ENCODE measurements around the gene ACOX3.

Gene ACOX3

DNA sequence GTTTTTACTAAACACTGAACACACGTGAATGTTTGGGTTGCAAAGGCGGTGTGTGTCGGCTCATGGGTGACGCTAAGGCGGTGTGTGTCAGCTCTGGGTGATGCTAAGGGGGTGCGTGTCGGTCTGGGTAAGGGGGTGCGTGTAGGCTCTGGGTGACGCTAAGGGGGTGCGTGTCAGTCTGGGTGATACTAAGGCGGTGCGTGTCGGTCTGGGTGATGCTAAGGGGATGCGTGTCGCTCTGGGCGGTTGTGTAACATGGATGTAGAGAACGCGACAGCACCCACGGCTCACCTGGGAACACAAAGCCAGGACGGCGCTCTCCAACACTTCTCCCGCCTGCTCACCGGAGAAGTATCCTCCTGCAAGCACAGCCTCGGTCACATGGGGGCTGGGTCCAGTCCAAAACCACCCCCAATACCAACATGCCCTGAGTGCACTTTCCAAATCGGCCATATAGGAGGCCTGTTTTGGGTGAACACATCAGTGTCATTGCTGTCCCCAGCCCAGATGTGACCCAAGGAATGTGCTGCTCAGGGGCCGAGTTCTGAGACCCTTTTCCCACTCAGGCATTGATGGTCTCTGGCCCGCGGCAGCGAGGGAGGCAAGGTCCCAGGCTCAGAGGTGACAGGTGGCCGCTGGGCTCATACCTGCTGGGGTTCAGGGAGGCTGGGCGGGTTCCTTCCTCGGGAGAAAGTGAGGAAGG is 67.1 kb downstream of the ACOX3 start:
- FAIRE-seq, result no peak
- no peak for DNase-seq (ENCODE audit: insufficient read length, low spot score)
- TF ChIP-seq POU2F2 (IDR thresholded peaks at IDR 0.05; ENCODE audit: low read depth, low read length), result no peak
- TF ChIP-seq POLR2A (IDR thresholded peaks at IDR 0.05; ENCODE audit: low read depth, low read length), result no peak
- TF ChIP-seq TAF1 (IDR thresholded peaks at IDR 0.05; ENCODE audit: low read depth, low read length), result no peak
- no peak for TF ChIP-seq SPI1 (IDR thresholded peaks at IDR 0.05; ENCODE audit: low read depth, low read length)

DNA sequence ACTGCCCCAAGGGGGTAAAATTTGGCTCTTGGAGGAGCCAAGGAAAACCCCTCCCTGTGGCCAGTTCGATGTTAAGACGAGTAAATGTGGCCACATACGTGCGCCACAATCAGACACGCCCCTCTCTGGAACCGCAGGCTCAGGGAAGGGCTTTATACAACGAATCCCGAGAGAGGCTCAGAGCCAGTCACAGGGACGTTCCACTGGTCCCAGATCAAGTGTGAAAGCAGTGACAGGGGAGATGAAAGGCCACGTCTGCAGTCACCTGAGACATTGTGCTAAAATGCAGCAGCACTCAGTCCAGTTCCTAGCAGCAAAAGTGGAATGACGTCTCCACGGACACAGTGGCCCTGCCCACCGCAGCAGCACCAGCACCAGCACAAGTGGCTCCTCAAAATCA is 68.0 kb downstream of the ACOX3 start:
- no peak for DNase-seq (ENCODE audit: insufficient read length, low spot score)
- no peak for FAIRE-seq
- TF ChIP-seq SPI1 (IDR thresholded peaks at IDR 0.05; ENCODE audit: low read depth, low read length), result no peak
- no peak for TF ChIP-seq POLR2A (IDR thresholded peaks at IDR 0.05; ENCODE audit: low read depth, low read length)
- no peak for TF ChIP-seq POLR2AphosphoS5 (IDR thresholded peaks at IDR 0.05; ENCODE audit: low read depth, low read length)
- no peak for TF ChIP-seq POU2F2 (IDR thresholded peaks at IDR 0.05; ENCODE audit: low read depth, low read length)
- TF ChIP-seq TAF1 (IDR thresholded peaks at IDR 0.05; ENCODE audit: low read depth, low read length), result no peak
- TF ChIP-seq PAX5 (IDR thresholded peaks at IDR 0.05; ENCODE audit: insufficient read depth, low read length, severe bottlenecking), result no peak

DNA sequence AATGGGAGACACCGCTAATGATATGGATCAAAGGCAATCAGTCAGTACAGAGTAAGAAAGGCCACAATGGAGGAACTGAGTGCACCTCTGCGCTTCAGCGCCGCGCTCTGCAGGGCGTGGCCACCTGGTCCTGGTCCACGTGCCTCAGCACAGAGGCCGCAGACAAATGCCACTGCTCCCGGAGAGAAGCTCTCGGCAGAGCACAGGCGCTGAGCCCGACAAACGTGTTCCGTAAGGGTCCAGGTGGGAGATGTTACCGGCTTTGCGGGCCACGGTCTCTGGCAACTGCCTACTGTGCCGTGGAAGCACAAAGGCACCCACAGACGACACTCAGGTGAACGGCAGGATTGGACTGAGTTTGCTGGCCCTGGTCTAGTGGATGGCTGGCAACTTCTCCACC is 68.9 kb downstream of the ACOX3 start:
- DNase-seq (ENCODE audit: insufficient read length, low spot score) (no peak), FAIRE-seq (no peak)
- no peak for TF ChIP-seq SPI1 (IDR thresholded peaks at IDR 0.05; ENCODE audit: low read depth, low read length)
- no peak for TF ChIP-seq TAF1 (IDR thresholded peaks at IDR 0.05; ENCODE audit: low read depth, low read length)
- TF ChIP-seq PAX5 (IDR thresholded peaks at IDR 0.05; ENCODE audit: insufficient read depth, low read length, severe bottlenecking), result no peak
- no peak for TF ChIP-seq POLR2AphosphoS5 (IDR thresholded peaks at IDR 0.05; ENCODE audit: low read depth, low read length)
- no peak for TF ChIP-seq POU2F2 (IDR thresholded peaks at IDR 0.05; ENCODE audit: low read depth, low read length)
- no peak for TF ChIP-seq POLR2A (IDR thresholded peaks at IDR 0.05; ENCODE audit: low read depth, low read length)

DNA sequence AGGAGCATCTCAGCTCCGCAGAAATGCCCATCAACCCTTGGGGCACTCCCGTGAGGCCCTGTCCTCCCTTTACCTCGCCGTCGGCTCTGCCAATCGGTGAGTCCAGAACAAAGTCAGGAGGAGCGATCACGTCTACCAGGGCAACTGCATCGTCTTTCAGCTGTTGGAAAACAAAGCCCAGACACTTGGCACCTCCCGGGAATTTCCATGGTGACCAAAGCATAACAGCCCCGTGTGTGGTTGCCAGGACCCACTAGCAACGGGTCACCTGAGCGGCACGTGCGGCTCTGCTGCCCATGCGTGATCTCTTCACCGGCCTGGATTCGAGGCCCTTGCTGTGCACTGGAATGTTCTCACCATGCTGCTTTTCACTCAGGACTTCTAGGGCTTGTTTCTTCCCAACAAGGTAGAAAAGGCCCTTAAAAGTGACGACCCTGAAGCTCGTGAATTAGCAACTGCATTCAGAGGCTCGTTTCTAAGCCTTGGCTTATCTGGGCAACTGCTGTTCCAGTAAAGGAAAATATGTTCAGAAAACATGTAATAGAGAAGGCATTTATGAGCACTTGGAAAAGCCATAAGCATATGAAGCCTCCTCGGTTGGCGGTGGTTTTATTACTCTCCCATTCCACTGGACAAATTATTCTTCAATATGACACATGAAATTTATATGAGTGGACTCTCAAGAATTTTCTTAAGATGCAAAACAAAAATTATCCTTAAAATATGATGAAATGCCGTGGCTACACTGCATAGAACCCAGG is 69.5 kb downstream of the ACOX3 start:
- TF ChIP-seq POLR2A (IDR thresholded peaks at IDR 0.05; ENCODE audit: low read depth, low read length) (no peak), POU2F2 (IDR thresholded peaks at IDR 0.05; ENCODE audit: low read depth, low read length) (no peak), TAF1 (IDR thresholded peaks at IDR 0.05; ENCODE audit: low read depth, low read length) (no peak), SPI1 (IDR thresholded peaks at IDR 0.05; ENCODE audit: low read depth, low read length) (no peak), PAX5 (IDR thresholded peaks at IDR 0.05; ENCODE audit: insufficient read depth, low read length, severe bottlenecking) (no peak), POLR2AphosphoS5 (IDR thresholded peaks at IDR 0.05; ENCODE audit: low read depth, low read length) (no peak)
- DNase-seq (ENCODE audit: insufficient read length, low spot score) (no peak), FAIRE-seq (no peak)

DNA sequence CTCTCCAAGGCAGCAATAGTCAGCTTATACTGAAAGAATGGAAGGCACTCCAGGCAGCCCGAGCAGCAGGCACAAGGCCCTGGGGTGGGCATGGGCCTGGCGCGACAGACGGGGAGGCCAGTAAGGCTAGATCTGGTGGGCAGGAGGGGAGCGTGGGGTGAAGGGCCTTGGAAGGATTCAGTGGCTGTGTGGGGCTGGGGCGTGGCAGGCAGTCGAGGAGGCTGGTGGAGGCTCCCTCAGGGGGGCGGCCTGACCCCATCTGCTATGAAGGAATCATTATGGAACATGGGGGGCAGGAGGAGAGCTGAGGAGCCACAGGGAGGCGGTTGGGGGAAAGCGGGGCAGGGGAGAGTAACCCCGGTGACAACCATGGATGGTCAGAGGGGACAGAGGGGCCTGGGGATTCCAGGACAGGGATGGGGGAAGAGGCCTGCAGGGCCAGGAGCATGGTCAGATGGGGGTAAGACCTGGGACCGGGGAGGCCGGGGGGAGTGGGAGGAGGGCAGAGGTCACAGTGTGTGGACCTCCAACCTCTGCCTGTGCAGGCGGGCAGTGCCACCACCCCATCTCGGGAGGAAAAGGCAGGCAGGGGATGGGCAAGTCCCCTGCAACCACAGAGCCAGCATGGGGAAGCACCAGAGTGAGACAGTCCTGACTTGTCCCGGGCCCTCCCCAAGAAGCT is 70.3 kb downstream of the ACOX3 start:
- FAIRE-seq (no peak), DNase-seq (ENCODE audit: insufficient read length, low spot score) (no peak)
- TF ChIP-seq POLR2A (IDR thresholded peaks at IDR 0.05; ENCODE audit: low read depth, low read length) (no peak), POU2F2 (IDR thresholded peaks at IDR 0.05; ENCODE audit: low read depth, low read length) (no peak), TAF1 (IDR thresholded peaks at IDR 0.05; ENCODE audit: low read depth, low read length) (no peak), PAX5 (IDR thresholded peaks at IDR 0.05; ENCODE audit: insufficient read depth, low read length, severe bottlenecking) (no peak), SPI1 (IDR thresholded peaks at IDR 0.05; ENCODE audit: low read depth, low read length) (no peak), POLR2AphosphoS5 (IDR thresholded peaks at IDR 0.05; ENCODE audit: low read depth, low read length) (no peak)

DNA sequence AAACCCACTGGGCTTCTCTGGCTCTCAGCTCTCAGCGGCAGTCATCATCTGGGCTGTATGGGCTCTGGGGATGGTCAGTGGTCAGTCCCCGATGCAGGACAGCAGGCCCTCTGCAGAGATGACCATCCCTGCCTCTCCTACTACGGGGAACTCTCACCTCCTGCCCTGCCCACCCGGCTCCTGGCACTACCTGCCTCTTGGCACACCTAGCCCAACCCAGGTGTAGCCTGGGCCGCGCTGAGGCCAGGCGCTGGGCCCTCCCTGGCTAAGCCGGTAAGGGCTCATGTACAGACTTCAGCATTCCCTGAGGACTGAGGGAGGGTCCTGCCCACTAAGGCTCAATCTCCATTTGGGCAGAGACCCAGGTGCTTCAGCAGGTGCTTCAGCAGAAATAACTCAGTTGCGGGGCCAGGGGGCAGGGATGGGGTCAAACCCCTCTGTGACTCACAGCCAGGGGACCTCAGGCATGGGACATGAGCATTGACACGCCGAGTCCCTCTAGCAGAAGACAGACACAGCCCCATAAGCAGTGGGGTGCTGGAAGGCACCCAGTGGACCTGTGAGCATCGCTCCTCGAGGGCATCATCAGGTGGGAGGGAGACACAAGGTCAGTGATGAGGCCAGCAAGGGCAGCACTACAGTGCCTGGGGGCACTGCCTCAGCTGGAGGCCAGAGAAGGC is 71.0 kb downstream of the ACOX3 start:
- FAIRE-seq (no peak), DNase-seq (ENCODE audit: insufficient read length, low spot score) (no peak)
- TF ChIP-seq TAF1 (IDR thresholded peaks at IDR 0.05; ENCODE audit: low read depth, low read length), result no peak
- no peak for TF ChIP-seq PAX5 (IDR thresholded peaks at IDR 0.05; ENCODE audit: insufficient read depth, low read length, severe bottlenecking)

DNA sequence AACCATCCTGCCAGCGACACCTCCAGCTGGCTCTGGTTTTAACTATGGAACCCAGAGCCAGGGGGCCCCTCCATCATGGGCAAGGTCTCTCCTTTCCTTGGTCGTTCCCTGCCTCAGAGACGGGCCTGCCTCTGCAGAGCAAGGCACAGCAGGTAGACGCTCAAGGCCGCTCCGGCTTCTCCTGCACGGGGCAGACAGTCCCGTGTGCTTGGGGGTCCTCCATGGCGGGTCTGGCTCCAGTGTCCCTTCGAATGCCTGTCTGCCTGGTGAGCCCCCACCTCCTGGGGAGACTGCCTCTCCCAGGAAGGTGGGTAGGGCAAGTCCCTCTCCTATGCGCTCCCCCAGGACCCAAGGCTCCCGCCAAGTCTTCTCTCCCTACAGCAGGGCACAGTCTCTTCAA is 71.5 kb downstream of the ACOX3 start:
- no peak for FAIRE-seq
- TF ChIP-seq POLR2AphosphoS5 (IDR thresholded peaks at IDR 0.05; ENCODE audit: low read depth, low read length) (no peak), TAF1 (IDR thresholded peaks at IDR 0.05; ENCODE audit: low read depth, low read length) (no peak), PAX5 (IDR thresholded peaks at IDR 0.05; ENCODE audit: insufficient read depth, low read length, severe bottlenecking) (no peak), SPI1 (IDR thresholded peaks at IDR 0.05; ENCODE audit: low read depth, low read length) (no peak), POLR2A (IDR thresholded peaks at IDR 0.05; ENCODE audit: low read depth, low read length) (no peak), POU2F2 (IDR thresholded peaks at IDR 0.05; ENCODE audit: low read depth, low read length) (no peak)
- no peak for DNase-seq (ENCODE audit: insufficient read length, low spot score)

DNA sequence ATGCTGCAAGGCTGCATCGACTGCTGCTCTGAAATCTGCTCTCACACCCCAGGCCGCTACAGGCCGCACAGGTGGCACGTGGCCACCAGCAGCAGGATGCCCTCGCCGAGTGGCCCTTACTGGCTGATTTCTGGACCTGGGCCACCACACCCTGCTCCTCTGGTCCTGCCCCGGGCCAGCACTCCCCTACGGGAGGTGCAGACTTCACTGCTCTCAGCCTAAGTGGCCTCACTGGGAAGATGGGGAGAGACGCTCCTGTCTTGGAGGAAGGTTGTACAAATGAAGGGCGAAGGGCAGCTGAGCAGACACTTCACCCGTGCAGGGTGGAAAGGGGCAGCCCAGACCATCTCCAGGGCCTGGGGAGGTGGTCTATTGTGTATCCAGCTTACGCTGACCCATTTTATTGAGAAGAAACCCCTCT is 72.5 kb downstream of the ACOX3 start:
- DNase-seq (ENCODE audit: insufficient read length, low spot score) (no peak), FAIRE-seq (no peak)
- TF ChIP-seq POLR2AphosphoS5 (IDR thresholded peaks at IDR 0.05; ENCODE audit: low read depth, low read length), result no peak
- no peak for TF ChIP-seq TAF1 (IDR thresholded peaks at IDR 0.05; ENCODE audit: low read depth, low read length)
- TF ChIP-seq POU2F2 (IDR thresholded peaks at IDR 0.05; ENCODE audit: low read depth, low read length), result no peak
- no peak for TF ChIP-seq POLR2A (IDR thresholded peaks at IDR 0.05; ENCODE audit: low read depth, low read length)
- TF ChIP-seq SPI1 (IDR thresholded peaks at IDR 0.05; ENCODE audit: low read depth, low read length), result no peak
- TF ChIP-seq PAX5 (IDR thresholded peaks at IDR 0.05; ENCODE audit: insufficient read depth, low read length, severe bottlenecking), result no peak

DNA sequence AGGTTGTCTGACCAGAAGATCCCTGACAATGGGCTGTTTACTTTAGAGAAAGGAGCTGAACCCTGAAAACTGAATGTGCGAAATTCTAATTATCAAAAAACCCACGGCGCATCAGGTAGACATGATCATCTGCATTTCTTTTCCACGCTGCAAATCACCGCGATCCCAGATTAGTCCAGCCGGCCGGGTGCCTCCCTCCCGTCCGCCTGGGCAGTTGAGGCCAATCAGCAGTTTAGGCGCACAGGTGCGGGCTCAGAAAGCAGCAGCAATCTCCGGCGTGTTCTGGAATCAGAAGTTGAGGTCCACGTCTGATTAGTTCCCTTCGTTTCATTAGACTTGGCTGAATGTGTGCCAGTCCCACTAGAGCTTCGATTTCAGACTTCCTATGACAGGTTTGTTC is 73.9 kb downstream of the ACOX3 start:
- TF ChIP-seq PAX5 (IDR thresholded peaks at IDR 0.05; ENCODE audit: insufficient read depth, low read length, severe bottlenecking) (no peak), POLR2AphosphoS5 (IDR thresholded peaks at IDR 0.05; ENCODE audit: low read depth, low read length) (no peak), POLR2A (IDR thresholded peaks at IDR 0.05; ENCODE audit: low read depth, low read length) (no peak), SPI1 (IDR thresholded peaks at IDR 0.05; ENCODE audit: low read depth, low read length) (no peak), TAF1 (IDR thresholded peaks at IDR 0.05; ENCODE audit: low read depth, low read length) (no peak), POU2F2 (IDR thresholded peaks at IDR 0.05; ENCODE audit: low read depth, low read length) (no peak)
- FAIRE-seq (no peak), DNase-seq (ENCODE audit: insufficient read length, low spot score) (no peak)

All from GM12891 (cell line).